Measurements from ENCODE around the gene AARSD1.
"Not testable (repeated sequence)": the region's sequence is repeated elsewhere in the genome, so short reads cannot be mapped to it uniquely, and the experiment has no call there.

AARSD1 gene

GRCh38 chr17:42964161-42964932 lies at the start of gene AARSD1:
AARSD1 (minus strand) TSS chr17:42964454; CDS start chr17:42964440, 14 bp downstream.
- in situ Hi-C loops (cut with HindIII; ENCODE audit: low sequenced_read_pairs): no loop called here

GRCh38 chr17:43013296-43013695 lies 49.0 kb upstream of the AARSD1 start:
- in situ Hi-C loops (cut with HindIII; ENCODE audit: low sequenced_read_pairs): no loop called here

GRCh38 chr17:43011728-43012472 lies 47.6 kb upstream of the AARSD1 start:
- in situ Hi-C loops (cut with HindIII; ENCODE audit: low sequenced_read_pairs): no loop called here

- in situ Hi-C loops (cut with HindIII; ENCODE audit: low sequenced_read_pairs): no loop called here
Observed at GRCh38 chr17:43010667-43011308, 46.5 kb upstream of the AARSD1 start.

- in situ Hi-C loops (cut with HindIII; ENCODE audit: low sequenced_read_pairs): no loop called here
Observed at GRCh38 chr17:43006639-43007551, 42.6 kb upstream of the AARSD1 start, which contains the start of gene IFI35. IFI35 (plus strand) TSS chr17:43006784; CDS start chr17:43006948, 164 bp downstream.

- in situ Hi-C loops (cut with HindIII; ENCODE audit: low sequenced_read_pairs): no loop called here
Observed at GRCh38 chr17:43003542-43004172, 39.4 kb upstream of the AARSD1 start.

- in situ Hi-C loops (cut with HindIII; ENCODE audit: low sequenced_read_pairs): not testable (repeated sequence)
Observed at GRCh38 chr17:43000894-43001293, 36.6 kb upstream of the AARSD1 start.

- in situ Hi-C loops (cut with HindIII; ENCODE audit: low sequenced_read_pairs): no loop called here
Observed at GRCh38 chr17:42999003-42999525, 34.8 kb upstream of the AARSD1 start.

- in situ Hi-C loops (cut with HindIII; ENCODE audit: low sequenced_read_pairs): no loop called here
Observed at GRCh38 chr17:42997984-42998938, 34.0 kb upstream of the AARSD1 start, which contains the start of gene RPL27. RPL27 (plus strand) TSS chr17:42998419; CDS start chr17:42998751, 332 bp downstream.

GRCh38 chr17:42997390-42997983 lies 33.2 kb upstream of the AARSD1 start:
- in situ Hi-C loops (cut with HindIII; ENCODE audit: low sequenced_read_pairs): no loop called here

GRCh38 chr17:42993913-42994312 lies 29.7 kb upstream of the AARSD1 start:
- in situ Hi-C loops (cut with HindIII; ENCODE audit: low sequenced_read_pairs): not testable (repeated sequence)

- in situ Hi-C loops (cut with HindIII; ENCODE audit: low sequenced_read_pairs): no loop called here
Observed at GRCh38 chr17:42992872-42993271, 28.6 kb upstream of the AARSD1 start.

- in situ Hi-C loops (cut with HindIII; ENCODE audit: low sequenced_read_pairs): no loop called here
Observed at GRCh38 chr17:42991471-42991870, 27.2 kb upstream of the AARSD1 start.

GRCh38 chr17:42989726-42990652 lies 25.7 kb upstream of the AARSD1 start:
- in situ Hi-C loops (cut with HindIII; ENCODE audit: low sequenced_read_pairs): no loop called here

GRCh38 chr17:42989141-42989540 lies 24.9 kb upstream of the AARSD1 start:
- in situ Hi-C loops (cut with HindIII; ENCODE audit: low sequenced_read_pairs): no loop called here

GRCh38 chr17:42985225-42985624 lies 21.0 kb upstream of the AARSD1 start:
- in situ Hi-C loops (cut with HindIII; ENCODE audit: low sequenced_read_pairs): no loop called here

- in situ Hi-C loops (cut with HindIII; ENCODE audit: low sequenced_read_pairs): no loop called here
Observed at GRCh38 chr17:42982266-42982665, 18.0 kb upstream of the AARSD1 start.
